HCT116 (cell line): ENCODE results near the gene WDR35.

Source experiments
- SRF ChIP-seq: IDR thresholded peaks from 2 replicates; pipeline ENCODE4 v1.6.1; 2012; ENCODE audit warnings: low read depth
- TF ChIP-seq, protein P1 (sequence below), 3 experiments: fragments of 200-600 bp in 1 of 3; sonication (generic) in 1 of 3; IDR thresholded peaks in 2 of 3; conservative IDR thresholded peaks in 1 of 3; 2 replicates each; pipeline ENCODE4 v1.5.1; 2012 to 2017; ENCODE audit warnings: low read depth in 2 of 3, low read length in 2 of 3, antibody characterized with exemption in 1 of 3, borderline replicate concordance in 1 of 3, control low read depth in 1 of 3, mild to moderate bottlenecking in 1 of 3, mixed read lengths in 1 of 3, mixed run types in 1 of 3, moderate library complexity in 1 of 3; ENCODE audit not compliant: insufficient read depth in 1 of 3
- TF ChIP-seq, protein P2 (sequence below): IDR thresholded peaks from 2 replicates; pipeline ENCODE4 v1.6.1; 2012; ENCODE audit warnings: low read depth

GRCh38 chr2:19899985-19900930 is 89.6 kb downstream of the WDR35 start:
- TF ChIP-seq, protein P1, sequence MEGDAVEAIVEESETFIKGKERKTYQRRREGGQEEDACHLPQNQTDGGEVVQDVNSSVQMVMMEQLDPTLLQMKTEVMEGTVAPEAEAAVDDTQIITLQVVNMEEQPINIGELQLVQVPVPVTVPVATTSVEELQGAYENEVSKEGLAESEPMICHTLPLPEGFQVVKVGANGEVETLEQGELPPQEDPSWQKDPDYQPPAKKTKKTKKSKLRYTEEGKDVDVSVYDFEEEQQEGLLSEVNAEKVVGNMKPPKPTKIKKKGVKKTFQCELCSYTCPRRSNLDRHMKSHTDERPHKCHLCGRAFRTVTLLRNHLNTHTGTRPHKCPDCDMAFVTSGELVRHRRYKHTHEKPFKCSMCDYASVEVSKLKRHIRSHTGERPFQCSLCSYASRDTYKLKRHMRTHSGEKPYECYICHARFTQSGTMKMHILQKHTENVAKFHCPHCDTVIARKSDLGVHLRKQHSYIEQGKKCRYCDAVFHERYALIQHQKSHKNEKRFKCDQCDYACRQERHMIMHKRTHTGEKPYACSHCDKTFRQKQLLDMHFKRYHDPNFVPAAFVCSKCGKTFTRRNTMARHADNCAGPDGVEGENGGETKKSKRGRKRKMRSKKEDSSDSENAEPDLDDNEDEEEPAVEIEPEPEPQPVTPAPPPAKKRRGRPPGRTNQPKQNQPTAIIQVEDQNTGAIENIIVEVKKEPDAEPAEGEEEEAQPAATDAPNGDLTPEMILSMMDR (IDR thresholded peaks at IDR 0.05 in 2 of 3, conservative IDR thresholded peaks at IDR 0.05 in 1 of 3; ENCODE audit: borderline replicate concordance in 1 of 3, insufficient read depth in 1 of 3, low read depth in 2 of 3, low read length in 2 of 3), result no peak
- TF ChIP-seq, protein P2, sequence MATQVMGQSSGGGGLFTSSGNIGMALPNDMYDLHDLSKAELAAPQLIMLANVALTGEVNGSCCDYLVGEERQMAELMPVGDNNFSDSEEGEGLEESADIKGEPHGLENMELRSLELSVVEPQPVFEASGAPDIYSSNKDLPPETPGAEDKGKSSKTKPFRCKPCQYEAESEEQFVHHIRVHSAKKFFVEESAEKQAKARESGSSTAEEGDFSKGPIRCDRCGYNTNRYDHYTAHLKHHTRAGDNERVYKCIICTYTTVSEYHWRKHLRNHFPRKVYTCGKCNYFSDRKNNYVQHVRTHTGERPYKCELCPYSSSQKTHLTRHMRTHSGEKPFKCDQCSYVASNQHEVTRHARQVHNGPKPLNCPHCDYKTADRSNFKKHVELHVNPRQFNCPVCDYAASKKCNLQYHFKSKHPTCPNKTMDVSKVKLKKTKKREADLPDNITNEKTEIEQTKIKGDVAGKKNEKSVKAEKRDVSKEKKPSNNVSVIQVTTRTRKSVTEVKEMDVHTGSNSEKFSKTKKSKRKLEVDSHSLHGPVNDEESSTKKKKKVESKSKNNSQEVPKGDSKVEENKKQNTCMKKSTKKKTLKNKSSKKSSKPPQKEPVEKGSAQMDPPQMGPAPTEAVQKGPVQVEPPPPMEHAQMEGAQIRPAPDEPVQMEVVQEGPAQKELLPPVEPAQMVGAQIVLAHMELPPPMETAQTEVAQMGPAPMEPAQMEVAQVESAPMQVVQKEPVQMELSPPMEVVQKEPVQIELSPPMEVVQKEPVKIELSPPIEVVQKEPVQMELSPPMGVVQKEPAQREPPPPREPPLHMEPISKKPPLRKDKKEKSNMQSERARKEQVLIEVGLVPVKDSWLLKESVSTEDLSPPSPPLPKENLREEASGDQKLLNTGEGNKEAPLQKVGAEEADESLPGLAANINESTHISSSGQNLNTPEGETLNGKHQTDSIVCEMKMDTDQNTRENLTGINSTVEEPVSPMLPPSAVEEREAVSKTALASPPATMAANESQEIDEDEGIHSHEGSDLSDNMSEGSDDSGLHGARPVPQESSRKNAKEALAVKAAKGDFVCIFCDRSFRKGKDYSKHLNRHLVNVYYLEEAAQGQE, result no peak
- no peak for TF ChIP-seq SRF
